ENCODE results near the gene TMEM165.

GRCh38 chr4:55358246-55358645 is 37.5 kb upstream of the TMEM165 start:
- TF ChIP-seq CTCF (IDR thresholded peaks at IDR 0.05) (no peak), POLR2A (IDR thresholded peaks at IDR 0.05) (no peak), POLR2AphosphoS5 (IDR thresholded peaks at IDR 0.05) (no peak)
